Osteocyte (in vitro differentiated cells): ENCODE data around the gene SEC63. TPM values are rescaled to one million over a fixed set of nuclear protein-coding genes. Genes with fewer than 3 reads are reported as not detected.

ENCODE experiments used
- DNase-seq: peaks from one replicate; pipeline ENCODE4 v3.0.0; 2021; ENCODE audit warnings: mixed read lengths; ENCODE audit not compliant: unreplicated experiment; ENCODE audit errors: extremely low spot score
- H3K27ac Mint-ChIP-seq: one replicate; pipeline ENCODE4 v1.8.0; 2021; ENCODE audit warnings: mild to moderate bottlenecking, mixed read lengths; ENCODE audit not compliant: unreplicated experiment
- H3K27me3 Mint-ChIP-seq: one replicate; pipeline ENCODE4 v1.8.0; 2021; ENCODE audit warnings: mixed read lengths; ENCODE audit not compliant: unreplicated experiment
- H3K36me3 Mint-ChIP-seq: one replicate; pipeline ENCODE4 v1.8.0; 2021; ENCODE audit warnings: mixed read lengths; ENCODE audit not compliant: unreplicated experiment
- H3K4me1 Mint-ChIP-seq: one replicate; pipeline ENCODE4 v1.8.0; 2021; ENCODE audit warnings: mixed read lengths; ENCODE audit not compliant: unreplicated experiment
- H3K4me3 Mint-ChIP-seq: one replicate; pipeline ENCODE4 v1.8.0; 2021; ENCODE audit warnings: mild to moderate bottlenecking, moderate library complexity, mixed read lengths; ENCODE audit not compliant: unreplicated experiment
- H3K9me3 Mint-ChIP-seq: one replicate; pipeline ENCODE4 v1.8.0; 2021; ENCODE audit warnings: mixed read lengths; ENCODE audit not compliant: unreplicated experiment
- CTCF ChIP-seq: fragments of 200-600 bp; sonication (generic); IDR thresholded peaks from 2 replicates; pipeline ENCODE4 v1.5.0; 2021; ENCODE audit warnings: antibody characterized with exemption, mild to moderate bottlenecking, moderate library complexity
- total RNA-seq: library from RNA; stranded (reverse); gene quantifications from 2 replicates; pipeline ENCODE4 v1.2.1, GENCODE V29; 2021

The SEC63 gene
- total RNA-seq, 1 donor from 2014 or later, result 137 TPM

GRCh38 chr6:107849325-107849724, 108.7 kb downstream of the SEC63 start:
- peak; percentile 34 for DNase-seq
- Mint-ChIP-seq H3K27ac (no peak overlapping the region), H3K9me3 (no peaks in the 10 kb centered on the region), H3K4me3 (no peak overlapping the region), H3K36me3 (no peaks in the 10 kb centered on the region), H3K4me1 (peaks cover 9% of the 10 kb centered on the region), H3K27me3 (no peaks in the 10 kb centered on the region)
- TF ChIP-seq CTCF, result no peak

GRCh38 chr6:107847844-107848802, 109.9 kb downstream of the SEC63 start:
- DNase-seq, result peak; percentile 98

GRCh38 chr6:107846262-107846795, 111.7 kb downstream of the SEC63 start:
- Mint-ChIP-seq H3K4me3 (no peak overlapping the region), H3K36me3 (no peaks in the 10 kb centered on the region), H3K9me3 (no peaks in the 10 kb centered on the region), H3K4me1 (peaks cover 9% of the 10 kb centered on the region), H3K27ac (no peak overlapping the region), H3K27me3 (no peaks in the 10 kb centered on the region)
- peak; percentile 42 for DNase-seq
- no peak for TF ChIP-seq CTCF

More at GRCh38 chr6:107847844-107848802, 109.9 kb downstream of the SEC63 start:
- H3K4me1 Mint-ChIP-seq, result peaks cover 9% of the 10 kb centered on the region
- no peaks in the 10 kb centered on the region for H3K9me3 Mint-ChIP-seq
- no peaks in the 10 kb centered on the region for H3K36me3 Mint-ChIP-seq
- H3K27me3 Mint-ChIP-seq, result no peaks in the 10 kb centered on the region
- peak overlapping the region; percentile 72 for H3K4me3 Mint-ChIP-seq
- H3K27ac Mint-ChIP-seq, result no peak overlapping the region
- peak; percentile 98 for TF ChIP-seq CTCF

GRCh38 chr6:107845777-107846176, 112.2 kb downstream of the SEC63 start:
- Mint-ChIP-seq H3K27ac (no peak overlapping the region), H3K4me3 (no peak overlapping the region), H3K27me3 (no peaks in the 10 kb centered on the region), H3K4me1 (peaks cover 9% of the 10 kb centered on the region), H3K36me3 (no peaks in the 10 kb centered on the region), H3K9me3 (no peaks in the 10 kb centered on the region)
- DNase-seq, result peak; percentile 42
- no peak for TF ChIP-seq CTCF

GRCh38 chr6:107843400-107843799, 114.6 kb downstream of the SEC63 start:
- Mint-ChIP-seq H3K27me3 (peaks cover 8% of the 10 kb centered on the region), H3K36me3 (no peaks in the 10 kb centered on the region), H3K9me3 (no peaks in the 10 kb centered on the region), H3K4me1 (peaks cover 5% of the 10 kb centered on the region), H3K4me3 (no peak overlapping the region), H3K27ac (no peak overlapping the region)
- TF ChIP-seq CTCF, result no peak
- peak; percentile 42 for DNase-seq
